ENCODE results near the gene C2orf76. TPM values are rescaled to one million over a fixed set of nuclear protein-coding genes. Genes with fewer than 3 reads are reported as not detected.

The C2orf76 gene
- total RNA-seq, 1 experiment from 2014 or later, result 5.7 TPM

GRCh38 chr2:119402106-119402505 lies 35.5 kb upstream of the C2orf76 start:
- no peak for DNase-seq
- Mint-ChIP-seq H3K4me1 (peaks cover 8% of the 10 kb centered on the region in 2 experiments), H3K36me3 (ENCODE audit: insufficient read depth in 1 of 3, low read depth in 3 of 3) (no peaks in the 10 kb centered on the region; a peak in 1 of 7 replicates), H3K4me3 (no peak overlapping the region), H3K27ac (no peak overlapping the region), H3K9me3 (no peaks in the 10 kb centered on the region), H3K27me3 (ENCODE audit: low read depth) (peaks cover 2% of the 10 kb centered on the region)
- H3K14ac ChIP-seq (ENCODE audit: insufficient read depth, low read length), result no peak overlapping the region
- H3K27ac ChIP-seq (ENCODE audit: insufficient read length, low read depth, low read length), result no peak overlapping the region
- H3K23ac ChIP-seq (ENCODE audit: insufficient read length, low read depth, low read length), result no peak overlapping the region
- no peak overlapping the region for H3K9ac ChIP-seq (ENCODE audit: extremely low read depth, insufficient read length, low read length)
- H4K91ac ChIP-seq (ENCODE audit: insufficient read length, low read depth, low read length), result no peak overlapping the region
- no peaks in the 10 kb centered on the region for H3K79me1 ChIP-seq (ENCODE audit: insufficient read depth, low read depth, low read length, poor library complexity, severe bottlenecking)
- H2BK15ac ChIP-seq (ENCODE audit: low read depth, low read length), result no peak overlapping the region
- no peaks in the 10 kb centered on the region for H3K79me2 ChIP-seq (ENCODE audit: insufficient read depth, low read length)
- no peaks in the 10 kb centered on the region for H3K9me3 ChIP-seq (ENCODE audit: control insufficient read depth, low read depth, low read length)
- no peak overlapping the region for H2AK5ac ChIP-seq (ENCODE audit: insufficient read length, low read length)
- H3K18ac ChIP-seq (ENCODE audit: insufficient read length, low read depth, low read length), result no peak overlapping the region
- no peaks in the 10 kb centered on the region for H3K4me1 ChIP-seq (ENCODE audit: insufficient read depth, low read length)
- no peak overlapping the region for H3K4me2 ChIP-seq (ENCODE audit: insufficient read depth, insufficient read length, low read length)
- no peak overlapping the region for H3K56ac ChIP-seq (ENCODE audit: insufficient read length, low read depth, low read length)
- no CpG with 5 or more reads among the region's 5 CpGs for WGBS (ENCODE audit: extremely low coverage, insufficient read length, low lambda C conversion rate)
- no peaks in the 10 kb centered on the region for H3K27me3 ChIP-seq (ENCODE audit: insufficient read depth, low read length)
- no peak overlapping the region for H2AFZ ChIP-seq (ENCODE audit: low read length)
- TF ChIP-seq CTCF (conservative IDR thresholded peaks at IDR 0.05), result no peak
- H4K5ac ChIP-seq (ENCODE audit: insufficient read length, low read depth, low read length), result no peak overlapping the region
- H4K8ac ChIP-seq (replicated peaks; ENCODE audit: insufficient read length, low read depth, low read length), result no peak overlapping the region
- H2BK5ac ChIP-seq (ENCODE audit: insufficient read length, low read length), result no peak overlapping the region
- no peak overlapping the region for H3K4ac ChIP-seq (ENCODE audit: low read depth, low read length)
- H3K23me2 ChIP-seq (ENCODE audit: insufficient read length, low read depth, low read length, poor library complexity, severe bottlenecking), result no peaks in the 10 kb centered on the region
- no peak overlapping the region for H2BK12ac ChIP-seq (ENCODE audit: insufficient read length, low read depth, low read length)
- H2BK120ac ChIP-seq (ENCODE audit: low read depth, low read length, poor library complexity, severe bottlenecking), result no peak overlapping the region
- H4K20me1 ChIP-seq (ENCODE audit: control insufficient read depth, insufficient read depth, insufficient read length), result no peaks in the 10 kb centered on the region
- H2BK20ac ChIP-seq (ENCODE audit: low read depth, low read length, poor library complexity, severe bottlenecking), result no peak overlapping the region
- H3T11ph ChIP-seq (ENCODE audit: low read length), result no peak overlapping the region

Data from H9 (cell line).